DMS79 treated with DMSO at 0.1 percent for 48 hours (cell line): ENCODE results near the gene SMIM5.
"Not testable (repeated sequence)": the region's sequence is repeated elsewhere in the genome, so short reads cannot be mapped to it uniquely, and the experiment has no call there.

Experiments used
- DNase-seq: peaks from one replicate; lab custom pipeline; 2025; lab: John Stamatoyannopoulos, UW

SMIM5 gene

DNA sequence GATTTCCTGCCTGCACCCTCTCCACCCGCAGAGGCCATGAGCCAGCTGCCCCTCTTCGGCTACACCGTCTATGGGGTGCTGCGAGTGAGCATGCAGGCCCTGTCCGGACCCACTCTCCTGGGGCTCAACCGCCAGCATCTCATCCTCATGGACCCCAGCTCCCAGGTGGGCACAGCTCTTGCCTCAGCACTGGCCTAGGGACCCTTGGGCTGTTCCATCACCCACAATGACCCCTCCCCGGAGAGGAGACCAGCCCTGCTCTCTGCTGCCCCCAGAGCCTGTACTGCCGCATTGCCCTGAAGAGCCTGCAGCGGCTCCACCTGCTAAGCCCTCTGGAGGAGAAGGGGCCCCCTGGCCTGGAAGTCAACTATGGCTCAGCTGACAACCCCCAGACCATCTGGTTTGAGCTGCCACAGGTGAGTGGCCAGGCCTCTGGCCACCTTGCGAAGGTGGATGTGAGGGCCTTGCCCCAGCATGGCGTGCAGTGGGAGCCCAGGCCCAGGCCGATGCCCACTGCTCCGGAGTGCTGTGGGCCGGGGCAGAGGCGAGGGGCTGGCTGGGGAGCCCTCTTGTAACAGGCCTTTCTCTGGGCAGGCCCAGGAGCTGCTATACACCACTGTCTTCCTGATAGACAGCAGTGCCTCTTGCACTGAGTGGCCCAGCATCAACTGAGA is 7.3 kb upstream of the SMIM5 start:
- no peak for DNase-seq

DNA sequence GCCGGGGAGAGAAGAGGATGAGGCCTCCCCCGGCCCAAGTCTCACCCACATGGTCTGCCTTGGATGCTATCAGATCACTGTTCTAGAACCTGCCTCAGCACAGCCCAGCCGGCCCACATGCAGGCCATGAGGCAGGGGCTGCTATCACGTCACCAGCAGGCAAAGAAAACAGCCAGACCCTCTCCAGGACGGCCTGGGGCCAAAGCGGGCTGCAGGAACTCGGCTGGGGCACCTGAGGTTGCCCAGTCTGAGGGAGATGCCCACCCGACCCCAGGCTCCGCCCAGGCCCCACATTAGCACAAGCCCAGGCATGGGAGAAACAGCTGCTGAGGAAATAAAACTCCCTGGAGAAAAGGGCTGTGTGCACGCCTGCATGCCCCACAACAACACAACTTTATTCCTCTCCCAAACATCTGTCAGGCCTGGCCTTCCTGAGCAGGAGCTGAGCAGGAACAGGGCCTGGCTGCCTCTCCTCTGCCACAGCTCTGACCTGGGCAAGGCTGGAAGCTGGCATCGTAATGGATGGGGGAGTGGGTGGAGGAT is 6.7 kb upstream of the SMIM5 start:
- DNase-seq, result no peak

DNA sequence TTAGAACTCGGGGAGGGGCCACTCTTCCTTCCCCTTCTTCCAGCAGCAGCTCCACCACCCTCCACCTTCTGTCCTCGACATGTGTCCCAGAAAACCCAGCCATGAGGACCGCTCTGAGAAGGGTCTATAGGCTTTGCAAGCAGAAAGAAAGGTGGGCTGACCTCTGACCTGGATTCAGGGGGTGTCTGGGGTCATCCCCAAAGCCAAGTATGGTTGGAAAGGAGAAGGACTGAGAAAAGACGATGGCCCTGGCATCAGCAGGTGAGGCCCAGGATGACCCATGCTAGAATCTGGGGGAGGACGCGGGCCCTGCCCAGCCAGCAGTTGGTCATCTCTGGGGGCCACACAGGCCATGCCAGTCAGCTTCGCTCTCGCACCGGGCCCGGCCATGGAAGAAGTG is 6.1 kb upstream of the SMIM5 start:
- DNase-seq, result no peak

DNA sequence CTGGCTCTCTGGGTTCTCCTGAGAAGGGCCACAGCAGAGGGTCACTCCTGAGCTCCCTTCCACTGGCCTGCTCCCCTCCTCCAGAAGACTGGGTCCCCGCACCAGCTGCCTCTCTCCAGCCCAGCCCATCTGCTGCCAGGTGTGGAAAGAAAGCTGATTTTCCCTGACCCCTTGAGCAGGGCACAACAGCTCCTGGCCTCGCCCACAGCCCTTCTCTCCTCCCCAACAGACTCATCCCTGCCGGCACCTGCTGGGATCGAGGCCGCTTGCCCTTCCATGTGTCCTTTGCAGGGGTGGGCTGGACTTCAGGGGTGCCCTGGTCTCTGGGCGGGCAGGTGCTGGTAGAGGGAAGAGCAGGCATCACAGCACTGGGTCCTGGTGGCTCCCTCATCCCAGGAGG is 4.8 kb upstream of the SMIM5 start:
- DNase-seq, result no peak

DNA sequence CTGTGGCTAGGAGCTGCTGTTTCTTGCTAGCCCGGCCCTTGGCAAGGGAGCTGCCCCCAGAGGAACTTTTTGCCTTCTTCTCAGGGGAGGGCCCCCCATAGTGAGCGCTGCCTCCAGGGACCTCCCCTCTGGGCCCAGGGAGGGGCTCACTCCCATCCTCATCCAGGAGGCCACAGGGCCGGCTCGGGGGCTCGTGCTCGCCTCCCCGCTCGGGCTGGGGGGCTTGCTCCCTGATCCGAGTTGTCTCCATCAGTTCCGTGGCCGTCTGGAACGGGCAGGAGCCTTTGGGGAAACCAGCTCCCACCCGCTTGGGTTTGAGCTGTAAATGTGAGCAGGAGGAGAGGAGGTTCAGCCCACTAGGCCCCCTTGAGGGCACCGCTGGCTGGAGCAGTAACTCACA is 4.1 kb upstream of the SMIM5 start:
- DNase-seq, result no peak

DNA sequence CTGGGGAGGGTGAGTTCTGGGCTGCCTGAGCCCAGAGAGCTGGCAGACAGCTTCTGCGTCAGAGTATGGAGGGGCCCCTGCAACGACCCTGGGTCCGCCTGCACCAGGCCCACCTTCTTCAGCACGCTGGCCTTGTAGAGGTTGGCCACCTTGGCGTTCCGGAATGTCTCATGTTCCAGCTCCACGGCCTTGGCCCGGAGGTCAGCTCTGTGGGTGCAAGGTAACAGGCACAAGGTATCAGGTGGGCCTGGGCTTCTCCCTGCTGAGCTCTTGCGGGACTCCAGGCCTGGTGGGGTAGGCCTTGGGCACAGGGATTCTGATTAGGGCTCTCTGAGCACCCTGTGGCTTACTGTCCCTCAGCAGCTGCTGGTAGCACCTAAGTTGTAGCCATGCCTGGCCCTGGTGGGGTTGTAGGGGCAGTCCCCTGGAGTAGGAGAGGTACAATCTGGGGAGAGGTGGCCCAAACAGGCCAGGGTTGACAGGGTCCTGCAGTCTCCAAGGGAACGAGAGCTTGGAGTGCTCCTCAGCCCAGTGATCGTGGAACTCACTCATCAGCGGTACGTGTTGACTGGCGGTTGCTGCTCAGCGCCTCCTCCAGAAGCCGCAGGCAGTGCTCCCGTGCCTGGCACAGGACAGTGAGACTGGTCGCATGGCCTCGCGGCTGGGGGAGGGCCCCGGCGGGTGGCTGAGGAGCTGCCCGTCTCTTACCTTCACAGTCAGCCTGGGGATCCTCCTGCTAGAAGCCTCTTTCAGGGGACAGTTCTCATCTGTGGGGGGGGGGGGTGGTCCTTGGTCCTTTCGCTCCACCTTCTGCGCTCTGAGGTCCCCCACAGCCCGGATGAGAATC is 2.9 kb upstream of the SMIM5 start:
- no peak for DNase-seq

- no peak for DNase-seq
Measured at GRCh38 chr17:75631353-75631752, 1.9 kb upstream of the SMIM5 start.

GRCh38 chr17:75632428-75632827 is 806 bp upstream of the SMIM5 start:
- no peak for DNase-seq

DNA sequence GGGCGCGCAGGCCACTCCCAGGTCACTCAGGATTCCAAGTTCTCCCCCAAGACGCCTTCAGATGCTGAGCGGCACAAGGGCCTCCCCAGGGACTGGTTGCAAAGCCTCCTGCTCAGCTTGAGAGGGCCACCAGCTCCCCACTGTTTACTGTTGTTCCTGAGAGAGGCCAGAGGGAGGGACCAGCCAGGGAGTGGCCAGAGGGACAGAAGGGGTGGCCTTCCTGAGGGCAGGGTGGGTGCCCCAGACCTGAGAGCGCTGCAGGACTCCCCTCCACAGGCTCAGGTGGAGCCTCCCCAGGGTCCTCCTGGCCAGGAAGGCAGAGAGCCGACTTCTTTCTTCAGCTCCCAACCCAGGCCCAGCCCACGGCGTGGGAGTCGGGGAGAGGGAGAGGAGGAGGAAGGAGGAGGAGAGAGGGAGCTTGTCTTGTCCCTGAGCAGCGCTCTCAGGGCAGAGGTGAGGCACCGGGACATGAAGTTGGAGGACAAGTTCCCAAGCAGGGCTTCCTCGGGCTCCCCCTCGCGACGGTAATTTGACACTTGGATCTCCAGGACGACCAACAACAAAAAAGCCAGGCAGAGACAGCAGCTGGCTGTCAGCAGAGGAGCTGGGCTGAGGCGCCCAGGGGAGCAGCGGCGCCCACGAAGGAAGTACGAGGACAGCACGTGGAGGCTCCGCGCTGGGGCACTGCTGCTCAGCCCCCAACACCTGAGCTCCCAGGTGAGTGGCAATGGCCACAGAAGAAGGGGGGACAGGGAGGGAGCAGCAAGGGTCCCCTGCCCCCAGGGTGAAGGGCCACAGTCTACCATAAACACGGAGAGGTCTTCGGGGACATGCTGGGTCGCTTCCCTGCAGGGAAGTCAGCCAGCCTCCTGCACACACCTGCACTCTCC is 497 bp downstream of the SMIM5 start:
- DNase-seq, result peak; percentile 78

DNA sequence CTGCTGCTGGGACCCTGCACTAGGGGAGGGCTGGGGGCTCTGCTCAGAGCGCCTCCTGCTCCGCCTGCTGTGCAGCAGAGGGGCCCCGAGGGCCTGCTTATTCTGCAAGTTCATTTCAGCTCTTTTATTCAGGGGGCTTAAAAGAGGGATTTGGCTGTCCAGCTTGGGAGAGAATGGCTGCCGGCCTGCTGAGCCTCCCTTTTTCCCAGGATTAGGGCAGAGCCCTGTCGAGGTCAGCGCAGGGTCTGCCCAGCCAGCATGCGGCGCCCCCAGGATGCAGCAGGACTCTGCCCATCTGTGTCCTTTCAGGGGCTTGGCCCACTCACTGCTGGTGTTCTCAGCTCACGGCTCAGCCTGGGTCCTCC is 1.1 kb downstream of the SMIM5 start:
- DNase-seq, result no peak

DNA sequence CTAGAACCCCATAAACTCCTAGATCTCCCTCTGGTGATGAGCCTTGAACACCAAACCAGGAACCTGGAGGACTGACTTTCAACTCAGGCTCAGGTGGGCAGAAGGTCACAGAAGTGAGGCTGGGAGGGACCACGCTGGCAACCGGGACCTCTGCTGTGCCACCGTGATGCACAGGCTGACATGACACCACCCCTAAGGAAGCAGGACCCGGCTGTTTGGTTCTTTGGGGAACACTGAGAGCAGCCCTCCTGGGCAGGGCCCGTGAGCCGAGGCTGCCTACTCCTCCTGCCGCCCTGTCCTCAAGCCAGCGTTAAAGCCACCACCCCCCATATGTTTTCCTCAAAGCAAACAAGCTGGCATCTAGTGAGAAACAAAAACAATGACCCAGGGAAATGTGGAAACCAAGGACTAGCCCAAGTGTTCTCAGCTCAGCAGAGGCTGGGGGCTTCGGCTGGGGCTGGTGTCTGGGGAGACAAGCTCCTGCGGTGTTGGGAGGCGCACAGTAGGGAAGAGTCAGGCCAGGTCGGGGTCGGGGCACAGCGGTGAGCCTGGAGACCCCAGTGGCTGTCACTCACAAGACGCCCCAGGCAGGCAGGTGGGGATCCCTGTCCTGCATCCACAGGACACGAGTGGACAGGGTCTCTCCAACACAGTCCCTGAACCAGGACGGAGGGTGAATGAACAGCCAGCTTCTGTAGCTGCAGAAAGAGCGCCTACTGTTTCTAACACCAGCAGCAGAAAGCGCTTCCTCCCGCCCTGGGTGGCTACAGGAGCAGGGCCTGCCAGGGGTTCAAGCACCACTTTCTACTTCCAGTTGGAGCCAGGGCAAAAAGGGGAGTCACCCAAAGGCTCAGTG is 1.7 kb downstream of the SMIM5 start:
- no peak for DNase-seq

DNA sequence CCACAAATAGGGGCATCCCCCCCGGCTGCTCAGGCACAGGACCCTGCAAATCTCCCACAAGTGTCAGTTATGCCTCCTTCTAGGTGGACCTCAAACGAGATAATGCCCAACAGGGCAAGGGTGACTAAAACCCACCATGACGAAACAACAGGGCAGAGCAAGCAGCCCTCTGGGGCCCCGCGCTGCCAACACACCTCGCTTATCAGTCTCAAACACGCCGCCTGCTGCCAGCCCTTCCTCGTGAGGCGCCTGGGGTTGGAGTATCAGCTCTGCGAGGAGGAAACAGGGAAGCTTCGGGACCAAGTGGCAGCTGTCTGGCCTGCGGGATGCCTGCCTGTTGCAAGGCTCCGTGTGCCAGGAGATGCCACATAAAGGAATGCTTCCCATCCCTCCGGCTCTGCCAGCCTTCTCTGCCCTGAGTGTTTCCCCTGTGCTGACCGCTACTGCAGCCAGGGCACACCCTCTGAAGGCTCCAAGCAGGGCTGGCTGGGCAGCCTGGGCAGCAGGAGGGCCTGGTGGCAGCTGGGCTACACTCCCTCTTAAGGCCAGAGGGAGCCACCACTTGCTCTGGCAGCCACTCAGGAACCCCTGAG is 2.5 kb downstream of the SMIM5 start:
- DNase-seq, result no peak

DNA sequence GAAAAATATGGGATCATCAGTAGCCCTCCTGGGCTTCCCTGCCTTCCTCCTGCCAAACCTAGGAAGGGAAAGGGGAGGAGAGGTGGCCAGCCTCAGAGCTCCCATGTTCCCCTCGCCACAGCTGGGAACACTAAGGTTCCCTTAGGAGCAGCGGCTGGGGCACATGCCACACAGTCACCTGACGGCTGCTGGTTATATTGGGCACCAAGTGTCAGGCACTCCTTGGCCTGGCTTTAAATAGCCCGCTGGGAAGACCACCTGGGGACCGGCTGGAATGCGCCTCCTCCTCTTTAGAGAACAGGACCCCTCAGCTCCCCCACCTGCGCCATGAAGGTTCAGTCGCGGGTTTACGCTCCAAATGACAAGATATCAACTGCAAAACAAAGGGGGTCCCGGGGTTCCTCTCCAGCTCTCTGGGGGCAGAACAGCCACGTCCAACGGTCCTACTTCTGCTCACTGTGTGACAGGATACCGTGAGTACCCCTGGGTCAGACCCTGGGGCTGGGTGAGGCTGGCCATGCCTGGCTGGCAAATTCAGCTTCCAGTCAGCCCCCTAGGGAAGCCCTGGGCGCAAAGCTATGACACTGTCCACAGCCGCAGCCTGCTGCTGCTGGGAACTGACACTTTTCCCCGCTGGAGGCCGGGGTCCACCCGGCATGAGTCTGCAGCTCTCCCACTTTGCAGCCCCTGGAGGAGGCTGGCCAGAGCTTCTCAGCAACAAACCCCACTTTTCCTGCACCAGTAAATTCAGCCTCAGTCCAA is 3.3 kb downstream of the SMIM5 start:
- no peak for DNase-seq

- DNase-seq, result no peak
Measured at GRCh38 chr17:75637143-75637538, 3.9 kb downstream of the SMIM5 start.

GRCh38 chr17:75637551-75637950 is 4.3 kb downstream of the SMIM5 start:
- no peak for DNase-seq

- not testable (repeated sequence) for DNase-seq
Measured at GRCh38 chr17:75638039-75638438, 4.8 kb downstream of the SMIM5 start.

DNA sequence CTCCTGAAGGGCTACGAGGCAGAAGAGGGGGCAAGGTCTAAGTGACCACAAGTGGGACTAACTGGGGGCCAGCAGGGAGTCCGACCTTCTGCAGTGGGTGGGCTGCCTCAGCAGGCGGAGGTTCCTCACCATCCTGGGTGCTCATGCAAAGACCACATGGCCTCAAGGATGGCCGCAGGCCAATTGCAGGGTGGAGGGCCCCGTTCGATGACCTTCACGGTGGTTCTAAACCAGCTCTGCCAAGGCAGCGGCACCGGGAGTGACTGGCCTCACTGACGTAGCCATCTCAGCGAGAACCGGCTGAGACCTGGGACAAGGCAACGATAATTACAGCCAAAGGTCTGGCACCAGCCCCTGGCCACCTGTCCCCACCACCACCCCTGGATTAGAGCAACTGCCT is 5.7 kb downstream of the SMIM5 start:
- DNase-seq, result no peak

- DNase-seq, result no peak
Measured at GRCh38 chr17:75639327-75639726, 6.1 kb downstream of the SMIM5 start.

DNA sequence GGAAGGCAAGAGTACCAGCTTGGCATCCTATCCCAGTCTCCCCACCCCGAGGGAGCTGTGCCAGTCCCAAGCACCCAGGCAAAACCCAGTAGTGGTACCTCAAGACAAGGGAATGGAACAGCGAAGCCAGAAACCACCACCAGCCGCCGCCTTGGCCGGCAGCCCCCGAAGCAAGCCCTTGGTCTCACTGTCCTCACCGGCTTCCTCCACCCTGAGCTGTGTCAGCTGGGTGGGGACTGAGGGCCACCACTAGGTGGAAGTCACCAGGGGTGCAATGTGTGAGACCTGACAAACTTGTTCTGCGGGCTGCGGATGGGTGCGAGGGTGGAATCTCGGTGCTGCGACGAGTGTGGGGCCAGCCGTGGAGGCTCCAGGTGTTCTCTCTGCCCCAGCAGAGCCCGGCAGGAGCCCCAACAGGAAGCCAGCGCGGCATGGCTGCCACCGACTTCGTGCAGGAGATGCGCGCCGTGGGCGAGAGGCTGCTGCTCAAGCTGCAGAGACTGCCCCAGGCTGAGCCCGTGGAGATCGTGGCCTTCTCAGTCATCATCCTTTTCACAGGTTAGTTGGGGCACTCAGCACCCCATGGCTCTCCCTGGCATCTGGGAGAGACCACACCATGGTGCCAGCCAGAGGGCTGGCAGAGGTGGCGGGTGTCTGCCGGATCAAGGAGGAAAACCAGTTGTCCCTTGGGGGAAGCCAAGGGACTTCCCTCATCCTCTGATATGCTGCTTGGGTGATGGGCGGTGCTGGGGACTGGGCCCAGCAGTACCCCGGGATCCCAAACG is 6.7 kb downstream of the SMIM5 start:
- DNase-seq, result no peak
